ENCODE data around the gene GASK1A.

GASK1A gene

DNA sequence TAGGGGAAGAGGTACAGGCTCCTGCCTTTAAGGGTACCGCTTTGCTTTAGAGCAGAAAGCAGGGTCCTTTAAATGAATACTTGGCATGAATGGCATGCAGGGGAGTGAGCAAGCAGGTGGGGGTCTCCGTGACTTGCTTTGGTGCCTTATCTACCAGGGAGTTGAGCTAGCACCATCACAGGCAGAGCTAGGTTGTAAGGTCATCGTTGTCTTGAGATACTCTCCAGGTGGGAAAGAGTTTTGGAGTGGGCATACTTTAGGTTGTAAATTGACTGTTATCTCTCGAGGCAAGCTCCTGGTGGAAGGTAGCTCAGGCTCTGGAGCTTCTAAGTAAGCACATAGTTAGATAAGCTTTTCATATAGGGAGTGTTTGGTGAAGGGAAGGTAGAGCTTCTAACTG, 5.6 kb downstream of the GASK1A start:
- DNase-seq, result no peak

DNA sequence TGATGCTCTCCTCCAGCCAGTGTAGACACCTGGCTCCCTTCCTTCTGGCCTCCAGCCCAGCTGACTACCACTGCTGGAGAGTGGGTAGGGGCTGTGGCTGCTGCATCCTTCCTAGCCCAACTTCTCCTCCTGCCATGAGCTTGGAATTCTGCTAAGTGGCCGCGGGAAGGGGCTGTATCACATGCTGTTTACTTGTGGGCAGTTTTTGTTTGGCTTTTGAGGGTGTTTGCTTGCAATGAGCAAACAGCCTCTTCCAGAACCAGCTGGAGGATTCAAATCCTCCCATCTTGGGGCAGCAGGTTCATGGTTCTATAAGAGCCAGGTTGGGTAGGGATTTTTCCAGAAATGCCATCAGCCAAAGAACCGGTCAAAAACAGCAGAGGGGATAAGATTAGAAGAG, 9.0 kb downstream of the GASK1A start:
- no peak for DNase-seq

DNA sequence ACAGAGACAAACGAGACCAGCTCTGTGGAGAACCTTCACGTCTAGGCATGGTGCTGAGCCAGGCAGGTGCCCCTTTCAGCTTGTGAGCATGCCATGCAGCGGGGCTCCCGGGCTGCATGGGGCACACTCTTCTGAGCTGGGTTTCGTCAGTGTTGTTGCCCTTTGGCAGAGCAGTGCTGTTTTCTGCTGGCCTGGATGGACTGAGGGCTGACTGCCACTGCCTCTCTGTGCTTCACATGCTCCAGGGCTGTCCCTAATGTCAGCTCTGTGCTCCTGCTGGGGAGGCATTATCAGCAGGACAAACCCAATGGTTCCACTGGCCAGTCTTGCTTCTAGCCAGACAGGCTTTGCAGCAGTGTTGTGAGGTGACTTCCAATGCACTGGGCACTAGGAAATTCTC, 9.5 kb downstream of the GASK1A start:
- DNase-seq, result no peak

DNA sequence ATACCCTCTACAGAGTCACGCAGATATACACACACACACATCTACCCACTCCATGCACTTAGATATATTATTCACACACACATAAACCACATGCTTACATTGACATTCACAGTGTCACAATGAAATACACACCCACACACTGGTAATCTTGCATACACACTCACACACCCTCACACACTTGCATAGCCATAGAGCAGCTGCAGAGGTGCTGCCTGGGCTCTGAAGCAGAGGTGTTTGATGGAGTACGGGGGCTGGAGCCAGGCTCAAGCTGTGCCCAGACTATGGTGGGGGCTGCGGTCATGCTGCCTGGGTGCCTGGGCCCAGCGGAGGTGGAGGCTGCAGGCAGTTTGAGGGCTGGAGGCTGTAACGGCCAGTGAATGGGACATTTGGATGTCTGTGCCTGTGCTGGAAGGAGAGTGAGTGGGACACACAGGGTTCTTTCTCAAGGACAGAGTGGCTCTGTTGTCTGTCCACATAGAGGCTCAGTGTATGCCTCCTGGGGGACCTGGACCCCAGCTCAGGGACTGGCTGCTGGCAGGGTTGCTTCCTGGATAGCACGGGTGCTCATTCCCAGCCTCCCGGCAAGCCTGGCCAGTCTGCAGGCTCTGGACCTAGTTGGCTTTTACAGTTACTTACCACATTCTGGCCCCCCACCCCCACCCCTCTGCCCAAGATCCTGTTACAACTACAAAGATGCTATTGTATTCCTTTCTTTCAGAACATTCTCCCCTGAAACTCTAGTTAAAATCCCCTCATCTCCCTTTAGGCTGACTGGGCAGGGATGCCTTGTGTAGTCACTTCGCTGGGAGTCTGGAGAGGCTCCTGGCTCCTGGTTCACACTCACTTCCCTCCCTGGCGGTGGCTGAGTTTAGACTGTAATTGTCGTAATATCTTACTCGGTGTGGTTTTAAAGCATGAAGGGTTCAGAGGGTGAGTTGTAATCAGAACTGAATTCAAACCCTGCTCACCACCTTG, 12.5 kb downstream of the GASK1A start:
- no peak for DNase-seq

DNA sequence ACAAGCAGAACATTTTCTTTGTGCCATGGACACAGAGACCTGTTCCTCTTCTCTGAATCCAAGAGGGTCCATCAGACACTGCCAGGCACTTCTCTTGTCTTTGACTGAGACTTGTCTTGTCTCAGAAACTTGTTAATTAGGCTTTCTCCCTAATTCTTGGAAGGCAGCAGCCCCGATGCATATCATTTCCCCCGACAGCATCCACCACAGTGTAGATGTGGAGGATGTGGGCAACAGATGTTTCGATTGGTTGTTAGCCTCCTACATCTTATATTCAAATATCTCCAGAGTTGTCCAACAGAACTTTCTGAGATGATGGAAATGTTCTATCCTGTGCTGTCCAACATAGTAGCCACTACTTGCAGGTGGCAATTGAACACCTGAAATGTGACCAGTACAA, 15.5 kb downstream of the GASK1A start:
- DNase-seq, result no peak

DNA sequence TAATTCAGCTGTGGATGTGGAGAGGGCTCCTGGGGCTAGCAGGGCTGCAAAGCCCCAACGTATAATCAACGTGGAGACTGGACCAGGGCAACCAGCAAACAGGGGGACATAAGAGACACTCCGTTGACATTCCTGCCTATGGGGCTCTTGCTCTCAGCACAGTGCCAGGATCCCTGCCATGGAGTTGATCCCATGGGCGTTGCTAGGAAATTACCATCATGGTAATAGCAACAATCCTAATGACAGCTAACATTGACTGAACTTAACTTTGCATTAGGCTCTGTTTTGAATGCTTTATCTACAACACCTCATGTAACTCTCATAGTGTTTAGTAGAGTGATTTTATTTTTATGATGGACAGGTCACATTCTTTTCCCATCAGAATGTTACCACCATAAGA, 16.9 kb downstream of the GASK1A start:
- DNase-seq, result no peak

DNA sequence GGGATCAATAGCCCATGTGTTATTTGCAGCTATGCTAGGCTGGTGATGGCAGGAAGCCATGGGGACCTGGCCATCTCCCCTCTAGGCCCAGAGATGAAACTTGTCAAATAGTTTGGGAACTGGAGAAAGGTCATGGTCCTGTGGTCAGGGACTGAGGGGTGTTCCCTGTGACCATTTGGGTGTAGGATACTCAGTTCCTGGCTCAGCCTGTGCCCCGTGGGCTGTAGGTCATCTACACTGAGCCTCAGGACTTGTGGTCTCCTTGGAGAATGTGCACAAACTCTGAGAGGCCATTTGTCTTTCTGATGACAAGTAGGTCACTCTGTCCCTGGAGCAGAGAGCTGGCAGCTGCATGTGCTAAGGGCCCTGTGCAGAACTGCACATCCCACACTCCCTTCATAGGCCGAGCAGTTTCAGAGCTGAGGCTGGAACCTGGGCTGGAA, 17.5 kb downstream of the GASK1A start:
- no peak for DNase-seq

DNA sequence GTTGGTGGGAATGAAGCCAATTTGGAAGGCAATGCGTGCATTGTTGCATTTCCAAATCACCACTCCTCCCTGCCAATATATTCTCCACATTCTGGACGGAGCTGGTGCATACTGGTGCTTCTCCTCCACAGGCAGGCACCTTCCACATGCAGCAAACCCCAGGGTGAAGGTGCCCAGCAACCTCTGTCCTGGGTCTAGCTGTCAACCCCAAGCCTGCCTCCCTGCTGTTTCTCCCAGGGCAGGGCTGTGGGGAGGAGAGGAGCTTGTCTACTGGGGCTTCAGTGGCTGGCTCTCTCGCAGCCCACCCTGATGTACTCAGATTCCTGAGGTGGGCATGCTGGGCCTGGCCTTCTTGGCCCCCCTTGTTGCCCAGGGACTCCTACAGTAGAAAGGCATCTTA, 20.1 kb downstream of the GASK1A start:
- no peak for DNase-seq

DNA sequence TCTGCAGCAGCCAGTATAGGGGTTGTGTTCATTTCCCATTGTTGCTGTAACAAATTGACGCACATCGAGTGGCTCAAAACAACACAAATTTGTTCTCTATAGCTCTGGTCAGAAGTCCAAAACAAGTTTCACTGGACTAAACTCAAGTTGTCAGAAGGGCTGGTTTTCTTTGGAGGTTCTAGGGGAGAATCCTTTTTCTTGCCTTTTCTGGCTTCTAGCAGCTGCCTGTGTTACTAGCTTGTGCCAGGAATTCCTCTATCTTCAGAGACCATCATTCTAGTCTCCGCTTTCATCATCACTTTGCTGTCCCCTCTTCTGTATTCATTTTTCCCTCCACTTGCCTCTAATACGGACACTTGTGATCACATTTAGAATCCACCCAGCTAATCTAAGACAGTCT, 20.5 kb downstream of the GASK1A start:
- DNase-seq, result no peak

DNA sequence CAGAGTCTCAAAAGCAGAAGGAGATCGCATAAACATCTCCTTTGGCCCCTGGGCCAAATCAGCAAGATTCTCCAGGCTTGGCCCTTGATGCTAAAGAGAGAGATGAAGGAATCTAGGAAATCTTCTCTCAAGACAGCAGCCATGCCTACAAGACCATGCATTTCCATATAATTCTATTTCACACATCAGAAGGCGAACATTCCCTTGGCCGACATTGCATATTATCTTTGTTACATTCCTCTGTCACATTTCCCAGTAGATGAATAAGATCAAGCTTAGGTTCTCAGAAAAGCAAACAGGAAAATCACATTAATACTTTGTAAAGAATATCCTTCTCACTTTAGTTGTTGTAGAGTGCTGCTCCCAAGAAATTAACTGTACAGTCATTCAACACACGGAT, 21.3 kb downstream of the GASK1A start:
- no peak for DNase-seq

DNA sequence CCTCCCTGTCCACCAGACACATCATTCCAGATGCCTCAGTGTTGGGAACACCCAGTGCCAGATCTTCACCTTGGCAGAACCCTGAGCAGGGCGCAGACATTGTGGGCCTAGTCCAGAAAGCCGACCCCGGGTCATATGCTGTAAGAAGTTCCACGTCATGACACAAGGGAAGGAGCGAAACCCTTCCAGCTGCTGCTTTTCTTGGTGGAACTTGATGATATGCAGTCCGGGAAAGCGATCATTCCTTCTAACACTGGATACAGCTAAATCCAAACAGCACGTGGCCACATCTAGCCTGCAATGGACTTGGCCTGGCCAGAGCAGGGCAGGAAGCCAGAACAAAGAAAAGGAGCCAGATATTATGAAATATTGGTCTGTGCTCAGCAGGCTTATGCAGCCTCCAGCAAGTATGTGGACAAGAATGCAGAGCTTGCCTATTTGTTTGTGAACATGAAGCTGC, 22.0 kb downstream of the GASK1A start:
- DNase-seq, result no peak

DNA sequence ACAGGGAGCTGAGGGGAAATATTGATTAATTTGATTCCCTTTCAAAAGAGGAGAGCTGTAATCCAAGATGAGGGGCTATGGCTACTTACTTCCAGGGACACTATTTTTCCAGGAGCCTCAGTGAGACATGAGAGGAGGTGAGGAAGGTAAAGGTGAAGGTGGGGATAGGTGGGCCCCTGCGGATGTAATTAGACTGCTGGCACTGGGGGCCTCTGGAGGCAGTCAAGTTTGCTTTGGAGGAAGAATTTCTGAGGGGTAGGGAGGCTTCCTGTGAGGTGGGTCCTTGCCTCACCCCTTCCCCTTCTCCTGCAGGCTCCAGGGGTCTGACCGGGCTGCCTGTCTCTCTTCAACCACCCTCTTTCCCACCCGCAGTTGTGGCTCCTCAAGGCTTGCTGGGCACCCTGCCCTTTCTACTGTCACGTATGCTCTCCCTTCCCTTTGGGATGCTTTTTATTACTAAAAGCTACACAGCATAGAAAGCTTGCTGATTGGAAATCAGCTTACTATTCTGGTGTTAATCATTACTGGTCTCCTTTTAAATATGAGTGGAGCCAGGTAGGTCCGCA, 22.5 kb downstream of the GASK1A start:
- no peak for DNase-seq

DNA sequence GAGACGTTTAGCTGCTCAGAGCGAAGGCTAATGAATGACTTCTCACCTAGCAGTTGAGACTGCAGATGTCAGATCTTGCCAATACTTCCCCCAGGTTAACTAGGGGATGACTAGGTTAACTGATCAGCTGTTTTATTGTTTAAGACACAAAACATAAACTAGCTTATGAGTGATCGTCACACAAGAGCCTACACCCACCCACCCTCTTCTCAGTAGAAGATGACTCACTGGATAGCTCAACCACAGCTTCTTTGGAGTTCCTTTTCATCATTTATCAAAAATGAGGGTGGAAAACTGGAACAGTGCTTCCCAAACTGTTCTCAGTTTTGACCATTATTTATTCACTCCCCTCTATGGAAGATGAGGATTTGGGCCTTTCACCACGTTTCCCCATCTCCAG, 25.2 kb downstream of the GASK1A start:
- DNase-seq, result no peak

DNA sequence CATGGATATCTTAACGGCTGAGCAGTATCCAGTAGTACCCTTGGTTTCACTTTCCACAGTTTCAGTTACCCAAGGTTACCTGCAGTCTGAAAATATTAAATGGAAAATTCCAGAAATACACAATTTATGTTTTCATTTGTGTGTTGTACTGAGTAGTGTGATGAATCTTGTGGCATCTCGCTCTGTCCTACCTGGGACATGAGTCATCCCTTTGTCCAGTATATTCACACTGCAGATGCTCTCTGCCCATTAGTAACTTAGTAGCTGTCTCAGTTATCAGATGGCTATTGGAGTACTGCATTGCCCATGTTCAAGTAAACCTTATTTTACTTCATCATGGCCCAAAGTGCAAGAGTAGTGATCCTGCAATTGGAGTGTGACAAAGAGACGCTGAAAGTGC, 26.1 kb downstream of the GASK1A start:
- DNase-seq, result no peak

DNA sequence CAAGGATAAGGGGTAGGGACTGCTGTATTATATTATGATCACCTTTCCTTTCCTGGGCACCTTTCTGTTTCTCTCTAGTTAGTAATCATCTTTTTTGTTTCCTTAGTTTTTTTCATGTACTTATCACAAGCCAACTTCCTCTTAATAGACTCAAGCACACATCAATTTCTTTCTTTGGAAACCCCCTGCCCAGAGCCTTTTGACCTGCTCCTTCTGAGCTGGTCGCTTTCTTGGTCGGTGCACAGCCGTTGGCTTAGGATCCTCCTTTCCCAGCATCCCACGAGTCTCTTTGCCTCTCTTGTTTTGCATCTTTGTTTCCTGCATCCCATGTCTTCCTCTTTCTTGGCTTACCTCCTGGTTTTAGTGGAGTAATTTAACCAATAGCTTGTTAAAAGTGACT, 26.9 kb downstream of the GASK1A start:
- no peak for DNase-seq

DNA sequence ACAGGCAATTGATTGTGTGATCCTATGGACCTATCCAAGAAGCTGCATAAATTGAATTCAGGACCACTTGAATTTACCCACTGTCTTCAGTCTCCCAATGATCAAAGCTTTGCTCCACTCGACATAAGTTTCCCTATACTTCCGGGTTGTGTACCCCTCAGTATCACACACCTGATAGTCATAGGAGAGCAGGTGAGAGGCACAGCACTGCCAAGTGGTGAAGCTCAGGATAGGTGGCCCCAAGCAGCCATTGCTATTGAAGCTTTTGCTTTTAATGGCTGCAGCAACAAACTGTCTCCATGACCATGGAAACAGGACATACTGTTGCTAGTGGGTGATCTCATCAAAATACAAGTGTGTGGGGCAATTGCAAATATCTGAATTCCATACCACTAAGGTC, 27.7 kb downstream of the GASK1A start:
- no peak for DNase-seq

DNA sequence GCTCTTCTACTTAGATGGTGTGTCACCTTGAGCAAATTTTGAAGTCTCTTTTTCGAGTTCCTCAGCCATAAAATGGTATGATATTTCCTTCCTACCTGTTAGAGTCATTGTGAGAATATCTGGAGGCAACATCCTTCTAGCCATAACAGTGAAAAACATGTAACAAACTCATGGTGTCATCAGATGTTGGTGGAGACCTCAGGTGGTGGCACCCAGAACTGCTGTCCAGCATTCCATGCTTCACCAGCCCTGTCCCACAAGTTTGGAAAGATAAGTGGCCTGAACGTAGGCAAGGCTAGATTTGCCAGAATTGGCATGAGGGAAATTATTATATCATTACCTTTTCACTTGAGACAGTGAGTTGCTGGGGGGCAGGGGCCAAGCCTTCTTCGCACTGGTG, 30.4 kb downstream of the GASK1A start:
- no peak for DNase-seq

DNA sequence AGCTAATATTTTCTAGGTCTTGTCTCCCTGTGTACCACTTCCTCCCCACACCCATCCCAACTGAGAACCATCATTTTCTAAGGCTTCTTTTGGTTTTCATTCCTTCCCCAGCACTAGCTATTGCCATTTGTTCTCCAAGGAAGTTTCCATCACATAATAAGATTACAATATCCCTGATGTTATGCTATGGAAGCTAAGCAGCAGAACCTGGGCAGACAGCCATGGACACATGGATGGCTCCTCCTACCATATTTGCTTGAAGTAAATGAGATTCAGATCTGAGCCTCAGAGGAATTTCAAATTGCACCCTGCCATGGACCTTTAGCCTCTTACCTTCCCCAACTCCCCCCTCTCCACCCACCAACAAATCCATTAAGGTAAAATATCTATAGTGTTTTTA, 31.5 kb downstream of the GASK1A start:
- no peak for DNase-seq

DNA sequence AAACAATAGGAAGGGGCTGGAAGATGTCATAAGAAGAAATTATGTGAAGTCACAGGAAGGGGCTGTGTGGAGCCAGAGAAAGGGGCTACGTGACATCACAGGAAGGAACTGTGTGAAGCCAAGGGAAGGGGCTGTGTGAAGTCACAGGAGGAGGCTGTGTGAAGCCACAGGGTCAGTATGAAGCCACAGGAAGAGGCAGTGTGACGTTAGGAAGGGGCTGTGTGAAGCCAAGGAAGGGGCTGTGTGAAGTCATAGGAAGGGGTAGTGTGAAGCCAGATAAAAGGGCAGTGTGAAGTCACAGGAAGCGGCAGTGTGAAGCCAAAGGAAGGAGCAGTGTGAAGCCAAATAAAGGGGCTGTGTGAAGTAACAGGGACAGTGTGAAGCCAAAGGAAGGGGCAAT, 32.5 kb downstream of the GASK1A start:
- no peak for DNase-seq

DNA sequence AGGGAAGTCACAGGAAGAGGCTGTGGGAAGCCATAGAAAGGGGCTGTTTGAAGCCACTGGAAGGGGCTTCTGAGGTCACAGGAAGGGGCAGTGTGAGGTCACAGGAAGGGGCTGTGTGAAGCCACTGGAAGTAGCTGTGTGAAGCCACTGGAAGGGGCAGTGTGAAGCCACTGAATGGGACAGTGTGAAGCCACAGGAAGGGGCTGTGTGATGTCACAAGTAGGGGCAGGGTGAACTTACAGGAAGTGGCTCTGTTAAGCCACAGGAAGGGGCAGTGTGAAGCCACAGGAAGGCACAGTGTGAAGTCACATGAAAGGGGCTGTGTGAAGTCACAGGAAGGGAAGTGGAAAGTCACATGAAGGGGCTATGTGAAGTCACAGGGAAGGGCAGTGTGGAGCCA, 33.1 kb downstream of the GASK1A start:
- no peak for DNase-seq

DNA sequence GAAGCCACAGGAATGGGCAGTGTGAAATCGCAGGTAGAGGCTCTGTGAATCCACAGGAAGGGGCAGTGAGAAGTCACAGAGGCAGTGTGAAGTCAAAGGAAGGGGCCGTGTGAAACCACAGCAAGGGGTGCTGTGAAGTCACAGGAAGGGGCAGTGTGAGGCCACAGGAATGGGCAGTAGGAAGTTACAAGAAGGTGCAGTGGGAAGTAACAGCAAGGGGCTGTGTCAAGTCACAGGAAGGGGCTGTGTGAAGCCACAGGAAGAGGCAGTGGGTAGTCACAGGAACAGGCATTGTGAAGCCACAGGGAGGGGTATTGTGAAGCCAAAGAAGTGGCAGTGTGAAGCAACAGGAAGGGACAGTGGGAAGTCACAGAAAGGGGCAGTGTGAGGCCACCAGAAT, 34.1 kb downstream of the GASK1A start:
- no peak for DNase-seq

DNA sequence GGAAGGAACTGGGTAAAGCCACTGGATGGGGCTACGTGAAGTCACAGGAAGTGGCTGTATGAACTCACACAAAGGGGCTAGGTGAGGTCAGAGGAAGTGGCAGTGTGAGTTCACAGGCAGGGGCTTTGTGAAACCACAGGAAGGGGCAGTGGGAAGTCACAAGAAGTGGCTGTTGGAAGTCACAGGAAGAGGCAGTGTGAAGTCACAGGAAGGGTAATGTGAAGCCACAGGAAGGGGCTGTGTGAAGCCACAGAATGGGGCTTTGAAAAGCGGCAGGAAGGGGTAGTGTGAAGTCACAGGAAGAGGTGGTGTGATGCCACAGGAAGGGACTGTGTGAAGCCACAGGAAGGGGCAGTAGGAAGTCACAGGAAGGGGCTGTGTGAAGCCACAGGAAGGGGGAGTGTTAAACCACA, 34.6 kb downstream of the GASK1A start:
- DNase-seq, result no peak

DNA sequence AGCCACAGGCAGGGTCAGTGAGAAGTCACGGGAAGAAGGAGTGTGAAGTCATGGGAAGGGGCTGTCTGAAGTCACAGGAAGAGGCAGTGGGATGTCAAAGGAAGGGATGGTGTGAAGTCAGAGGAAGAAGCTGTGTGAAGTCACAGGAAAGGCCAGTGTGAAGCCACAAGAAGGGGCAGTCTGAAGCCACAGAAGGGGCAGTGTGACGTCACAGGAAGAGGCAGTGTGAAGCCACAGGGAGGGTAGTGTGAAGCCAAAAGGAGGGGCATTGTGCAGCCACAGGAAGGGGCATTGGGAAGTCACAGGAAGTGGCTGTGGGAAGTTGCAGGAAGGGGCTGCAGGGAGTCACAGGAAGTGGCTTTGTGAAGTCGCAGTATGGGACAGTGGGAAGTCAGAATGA, 35.1 kb downstream of the GASK1A start:
- no peak for DNase-seq

DNA sequence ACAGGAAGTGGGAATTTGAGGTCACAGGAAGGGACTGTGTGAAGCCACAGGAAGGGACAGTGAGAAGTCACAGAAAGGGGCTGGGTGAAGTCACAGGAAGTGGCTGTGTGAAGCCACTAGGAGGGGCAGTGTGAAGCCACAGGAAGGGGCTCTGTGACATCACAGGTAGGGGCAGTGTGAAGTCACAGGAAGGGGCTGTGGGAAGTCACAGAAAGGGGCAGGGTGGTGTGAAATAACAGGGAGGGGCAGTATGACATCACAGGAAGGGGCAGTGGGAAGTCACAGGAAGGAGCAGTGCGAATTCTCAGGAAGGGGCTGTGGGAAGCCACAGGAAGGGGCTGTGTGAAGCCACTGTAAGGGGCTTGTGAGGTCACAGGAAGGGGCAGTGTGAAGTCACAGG, 35.8 kb downstream of the GASK1A start:
- DNase-seq, result no peak

DNA sequence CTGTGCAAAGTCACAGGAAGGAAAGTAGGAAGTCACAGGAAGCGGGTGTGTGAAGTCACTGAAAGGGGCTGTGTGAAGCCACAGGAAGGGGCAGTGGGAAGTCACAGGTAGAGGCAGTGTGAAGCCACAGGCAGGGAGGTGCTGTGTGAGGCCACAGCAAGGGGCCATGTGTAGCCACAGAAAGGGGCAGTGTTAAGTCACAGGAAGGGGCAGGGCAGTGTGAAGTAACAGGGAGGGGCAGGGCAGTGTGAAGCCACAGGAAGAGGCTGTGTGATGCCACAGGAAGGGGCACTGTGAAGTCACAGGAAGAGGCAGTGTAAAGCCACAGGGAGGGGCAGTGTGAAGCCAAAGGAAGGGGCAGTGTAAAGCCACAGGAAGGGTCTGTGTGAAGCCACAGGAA, 36.5 kb downstream of the GASK1A start:
- DNase-seq, result no peak
